ENCODE results near the gene INS.

GRCh38 chr11:2165571-2165970 lies 4.6 kb upstream of the INS start:
- no peak for TF ChIP-seq CTCF (conservative IDR thresholded peaks at IDR 0.05; ENCODE audit: low read depth, low read length)
- TF ChIP-seq EZH2 (IDR thresholded peaks at IDR 0.05; ENCODE audit: borderline replicate concordance, low read depth, low read length, poor library complexity, severe bottlenecking) = no peak
